WTC11 (cell line): ENCODE measurements around the gene CD93. TPM values are rescaled to one million over a fixed set of nuclear protein-coding genes. Genes with fewer than 3 reads are reported as not detected.

Experiments
- ATAC-seq: fragments of 200-7000 bp; cut with Tn5 transposase; 2 replicates; pipeline ENCODE4 v1.10.0; 2021; ENCODE audit warnings: mild to moderate bottlenecking, moderate library complexity
- CTCF ChIA-PET: fragments of 300-600 bp; sonication (Branson Sonifier 250); formaldehyde crosslinking; loops from one replicate; lab custom pipeline; 2021; ENCODE audit warnings: antibody characterized with exemption; lab: Charles Lee
- POLR2A ChIA-PET: fragments of 350-600 bp; sonication (Branson Sonifier 250); formaldehyde crosslinking; loops from one replicate; lab custom pipeline; 2021; ENCODE audit warnings: antibody characterized with exemption; lab: Charles Lee
- DNase-seq: peaks from one replicate; pipeline ENCODE4 v3.0.0; 2021; ENCODE audit warnings: low spot score
- H3K27ac Mint-ChIP-seq: 2 replicates; pipeline ENCODE4 v1.8.0; 2021; ENCODE audit warnings: mixed read lengths
- H3K27me3 Mint-ChIP-seq: 2 replicates; pipeline ENCODE4 v1.8.0; 2021; ENCODE audit warnings: low read depth, mild to moderate bottlenecking, moderate library complexity, mixed read lengths
- H3K36me3 Mint-ChIP-seq: 2 replicates; pipeline ENCODE4 v1.8.0; 2021; ENCODE audit warnings: mixed read lengths
- H3K4me1 Mint-ChIP-seq: 2 replicates; pipeline ENCODE4 v1.8.0; 2022; ENCODE audit warnings: mixed read lengths
- H3K4me3 Mint-ChIP-seq: 2 replicates; pipeline ENCODE4 v1.8.0; 2021; ENCODE audit warnings: mild to moderate bottlenecking, moderate library complexity, mixed read lengths
- H3K9me3 Mint-ChIP-seq: 2 replicates; pipeline ENCODE4 v1.8.0; 2021; ENCODE audit warnings: mixed read lengths
- E2F1 ChIP-seq: sonication (generic); formaldehyde crosslinking; IDR thresholded peaks from 2 replicates; pipeline ENCODE4 v1.8.0; 2022; ENCODE audit warnings: mild to moderate bottlenecking, missing genetic modification reagents
- ETV6 ChIP-seq: sonication (generic); formaldehyde crosslinking; IDR thresholded peaks from 2 replicates; pipeline ENCODE4 v1.8.1; 2022; ENCODE audit warnings: mild to moderate bottlenecking, missing genetic modification reagents
- FOXJ3 ChIP-seq: sonication (generic); formaldehyde crosslinking; IDR thresholded peaks from 2 replicates; pipeline ENCODE4 v1.9.0; 2021; ENCODE audit warnings: missing genetic modification reagents, mild to moderate bottlenecking, borderline replicate concordance
- FOXK1 ChIP-seq: sonication (generic); formaldehyde crosslinking; IDR thresholded peaks from 2 replicates; pipeline ENCODE4 v1.8.0; 2022; ENCODE audit warnings: mild to moderate bottlenecking, moderate library complexity, missing genetic modification reagents
- JUN ChIP-seq: sonication (generic); formaldehyde crosslinking; IDR thresholded peaks from 2 replicates; pipeline ENCODE4 v1.8.0; 2023; ENCODE audit warnings: mild to moderate bottlenecking, missing genetic modification reagents
- MLX ChIP-seq: sonication (generic); formaldehyde crosslinking; IDR thresholded peaks from 2 replicates; pipeline ENCODE4 v1.8.1; 2023; ENCODE audit warnings: mild to moderate bottlenecking, missing genetic modification reagents, moderate library complexity
- MXD4 ChIP-seq: fragments of 250-450 bp; sonication (Bioruptor Pico); IDR thresholded peaks from 2 replicates; pipeline ENCODE4 v1.8.0; 2021; ENCODE audit warnings: mild to moderate bottlenecking, moderate library complexity, borderline replicate concordance
- NFYB ChIP-seq: sonication (generic); formaldehyde crosslinking; conservative IDR thresholded peaks from 2 replicates; pipeline ENCODE4 v1.8.0; 2022; ENCODE audit warnings: low read depth, missing genetic modification reagents
- RORB ChIP-seq: fragments of 250-450 bp; sonication (Bioruptor Pico); IDR thresholded peaks from 2 replicates; pipeline ENCODE4 v1.9.0; 2021; ENCODE audit warnings: mild to moderate bottlenecking
- TP53 ChIP-seq: sonication (generic); formaldehyde crosslinking; IDR thresholded peaks from 2 replicates; pipeline ENCODE4 v1.8.1; 2023; ENCODE audit warnings: mild to moderate bottlenecking, missing genetic modification reagents
- ZNF138 ChIP-seq: sonication (generic); formaldehyde crosslinking; conservative IDR thresholded peaks from 2 replicates; pipeline ENCODE4 v1.8.1; 2022; ENCODE audit warnings: mild to moderate bottlenecking, moderate library complexity, missing genetic modification reagents
- ZNF232 ChIP-seq: sonication (generic); formaldehyde crosslinking; IDR thresholded peaks from 2 replicates; pipeline ENCODE4 v1.8.0; 2022; ENCODE audit warnings: mild to moderate bottlenecking, missing genetic modification reagents
- ZNF425 ChIP-seq: fragments of 250-450 bp; sonication (Bioruptor Pico); conservative IDR thresholded peaks from 2 replicates; pipeline ENCODE4 v1.9.0; 2021; ENCODE audit warnings: mild to moderate bottlenecking
- total RNA-seq: library from RNA; stranded (reverse); gene quantifications from 3 replicates; pipeline ENCODE4 v1.2.3, GENCODE V29; 2021
- TF ChIP-seq, protein P1 (sequence below): sonication (generic); formaldehyde crosslinking; IDR thresholded peaks from 2 replicates; pipeline ENCODE4 v1.8.0; 2023; ENCODE audit warnings: missing genetic modification reagents, mild to moderate bottlenecking, borderline replicate concordance
- TF ChIP-seq, protein P2 (sequence below): sonication (generic); formaldehyde crosslinking; IDR thresholded peaks from 2 replicates; pipeline ENCODE4 v1.8.1; 2022; ENCODE audit warnings: mild to moderate bottlenecking, missing genetic modification reagents, moderate library complexity, borderline replicate concordance
- TF ChIP-seq, protein P3 (sequence below): sonication (generic); formaldehyde crosslinking; IDR thresholded peaks from 2 replicates; pipeline ENCODE4 v1.8.0; 2022; ENCODE audit warnings: mild to moderate bottlenecking, missing genetic modification reagents
- TF ChIP-seq, protein P4 (sequence below): sonication (generic); formaldehyde crosslinking; IDR thresholded peaks from 2 replicates; pipeline ENCODE4 v1.8.1; 2022; ENCODE audit warnings: missing genetic modification reagents, borderline replicate concordance
- TF ChIP-seq, protein P5 (sequence below): sonication (generic); formaldehyde crosslinking; IDR thresholded peaks from 2 replicates; pipeline ENCODE4 v1.8.1; 2022; ENCODE audit warnings: low read depth, mild to moderate bottlenecking, moderate library complexity, missing genetic modification reagents, borderline replicate concordance

The CD93 gene
- total RNA-seq, 1 experiment from 2014 or later, result 0.09 TPM

DNA sequence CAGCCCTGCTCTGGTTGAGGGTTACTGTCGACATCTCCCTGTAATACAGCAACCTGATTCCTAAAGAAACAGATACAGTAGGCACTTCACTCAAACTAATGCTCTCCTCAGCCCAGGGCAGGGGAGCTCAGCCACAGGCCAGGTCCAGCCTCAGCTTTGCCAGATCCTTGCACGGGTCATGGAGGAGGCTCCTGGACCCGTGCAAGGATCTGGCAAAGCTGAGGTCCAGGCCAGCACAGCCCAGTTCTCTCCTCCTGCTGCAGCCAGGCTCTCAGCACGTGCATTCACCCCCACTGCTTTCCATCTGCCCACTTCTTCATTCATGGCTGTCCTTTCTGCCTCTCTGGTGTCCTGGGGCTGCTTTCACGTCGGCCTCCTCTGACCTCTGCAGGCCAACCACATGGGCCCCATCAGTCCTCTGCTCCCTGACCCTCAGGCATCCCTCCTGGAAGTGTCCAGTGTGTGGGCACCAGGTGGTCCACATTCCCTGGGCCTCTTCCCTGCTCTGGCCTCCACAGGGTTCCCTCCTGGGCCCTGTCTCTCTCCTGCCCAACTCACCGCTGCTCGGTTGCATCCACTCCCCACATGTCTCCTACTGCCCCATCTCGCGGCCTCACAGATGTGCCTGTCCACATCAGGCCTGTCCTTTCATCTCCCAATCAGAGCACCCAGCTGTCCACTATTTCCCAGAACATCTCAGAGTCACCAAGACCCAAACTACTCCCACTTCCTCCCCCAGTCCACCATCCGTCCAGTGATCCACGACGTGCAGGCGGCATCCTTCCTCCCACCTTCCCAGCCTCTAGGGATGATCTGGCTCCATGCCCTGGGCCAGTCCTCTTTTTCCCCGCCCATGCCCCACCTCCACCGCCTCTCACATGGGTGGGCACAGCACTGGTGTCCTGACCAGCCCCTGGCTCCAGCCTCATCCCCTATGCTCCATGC lies 11.8 kb upstream of the CD93 start (continued):
- TF ChIP-seq ZNF425 (CRISPR knock-in tag) (no peak), JUN (CRISPR knock-in tag) (no peak), RORB (no peak)
- TF ChIP-seq, protein P1, sequence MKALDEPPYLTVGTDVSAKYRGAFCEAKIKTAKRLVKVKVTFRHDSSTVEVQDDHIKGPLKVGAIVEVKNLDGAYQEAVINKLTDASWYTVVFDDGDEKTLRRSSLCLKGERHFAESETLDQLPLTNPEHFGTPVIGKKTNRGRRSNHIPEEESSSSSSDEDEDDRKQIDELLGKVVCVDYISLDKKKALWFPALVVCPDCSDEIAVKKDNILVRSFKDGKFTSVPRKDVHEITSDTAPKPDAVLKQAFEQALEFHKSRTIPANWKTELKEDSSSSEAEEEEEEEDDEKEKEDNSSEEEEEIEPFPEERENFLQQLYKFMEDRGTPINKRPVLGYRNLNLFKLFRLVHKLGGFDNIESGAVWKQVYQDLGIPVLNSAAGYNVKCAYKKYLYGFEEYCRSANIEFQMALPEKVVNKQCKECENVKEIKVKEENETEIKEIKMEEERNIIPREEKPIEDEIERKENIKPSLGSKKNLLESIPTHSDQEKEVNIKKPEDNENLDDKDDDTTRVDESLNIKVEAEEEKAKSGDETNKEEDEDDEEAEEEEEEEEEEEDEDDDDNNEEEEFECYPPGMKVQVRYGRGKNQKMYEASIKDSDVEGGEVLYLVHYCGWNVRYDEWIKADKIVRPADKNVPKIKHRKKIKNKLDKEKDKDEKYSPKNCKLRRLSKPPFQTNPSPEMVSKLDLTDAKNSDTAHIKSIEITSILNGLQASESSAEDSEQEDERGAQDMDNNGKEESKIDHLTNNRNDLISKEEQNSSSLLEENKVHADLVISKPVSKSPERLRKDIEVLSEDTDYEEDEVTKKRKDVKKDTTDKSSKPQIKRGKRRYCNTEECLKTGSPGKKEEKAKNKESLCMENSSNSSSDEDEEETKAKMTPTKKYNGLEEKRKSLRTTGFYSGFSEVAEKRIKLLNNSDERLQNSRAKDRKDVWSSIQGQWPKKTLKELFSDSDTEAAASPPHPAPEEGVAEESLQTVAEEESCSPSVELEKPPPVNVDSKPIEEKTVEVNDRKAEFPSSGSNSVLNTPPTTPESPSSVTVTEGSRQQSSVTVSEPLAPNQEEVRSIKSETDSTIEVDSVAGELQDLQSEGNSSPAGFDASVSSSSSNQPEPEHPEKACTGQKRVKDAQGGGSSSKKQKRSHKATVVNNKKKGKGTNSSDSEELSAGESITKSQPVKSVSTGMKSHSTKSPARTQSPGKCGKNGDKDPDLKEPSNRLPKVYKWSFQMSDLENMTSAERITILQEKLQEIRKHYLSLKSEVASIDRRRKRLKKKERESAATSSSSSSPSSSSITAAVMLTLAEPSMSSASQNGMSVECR, result no peak
- TF ChIP-seq, protein P2, sequence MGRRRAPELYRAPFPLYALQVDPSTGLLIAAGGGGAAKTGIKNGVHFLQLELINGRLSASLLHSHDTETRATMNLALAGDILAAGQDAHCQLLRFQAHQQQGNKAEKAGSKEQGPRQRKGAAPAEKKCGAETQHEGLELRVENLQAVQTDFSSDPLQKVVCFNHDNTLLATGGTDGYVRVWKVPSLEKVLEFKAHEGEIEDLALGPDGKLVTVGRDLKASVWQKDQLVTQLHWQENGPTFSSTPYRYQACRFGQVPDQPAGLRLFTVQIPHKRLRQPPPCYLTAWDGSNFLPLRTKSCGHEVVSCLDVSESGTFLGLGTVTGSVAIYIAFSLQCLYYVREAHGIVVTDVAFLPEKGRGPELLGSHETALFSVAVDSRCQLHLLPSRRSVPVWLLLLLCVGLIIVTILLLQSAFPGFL (CRISPR knock-in tag), result no peak
- TF ChIP-seq, protein P3, sequence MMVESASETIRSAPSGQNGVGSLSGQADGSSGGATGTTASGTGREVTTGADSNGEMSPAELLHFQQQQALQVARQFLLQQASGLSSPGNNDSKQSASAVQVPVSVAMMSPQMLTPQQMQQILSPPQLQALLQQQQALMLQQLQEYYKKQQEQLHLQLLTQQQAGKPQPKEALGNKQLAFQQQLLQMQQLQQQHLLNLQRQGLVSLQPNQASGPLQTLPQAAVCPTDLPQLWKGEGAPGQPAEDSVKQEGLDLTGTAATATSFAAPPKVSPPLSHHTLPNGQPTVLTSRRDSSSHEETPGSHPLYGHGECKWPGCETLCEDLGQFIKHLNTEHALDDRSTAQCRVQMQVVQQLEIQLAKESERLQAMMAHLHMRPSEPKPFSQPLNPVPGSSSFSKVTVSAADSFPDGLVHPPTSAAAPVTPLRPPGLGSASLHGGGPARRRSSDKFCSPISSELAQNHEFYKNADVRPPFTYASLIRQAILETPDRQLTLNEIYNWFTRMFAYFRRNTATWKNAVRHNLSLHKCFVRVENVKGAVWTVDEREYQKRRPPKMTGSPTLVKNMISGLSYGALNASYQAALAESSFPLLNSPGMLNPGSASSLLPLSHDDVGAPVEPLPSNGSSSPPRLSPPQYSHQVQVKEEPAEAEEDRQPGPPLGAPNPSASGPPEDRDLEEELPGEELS (CRISPR knock-in tag), result no peak

DNA sequence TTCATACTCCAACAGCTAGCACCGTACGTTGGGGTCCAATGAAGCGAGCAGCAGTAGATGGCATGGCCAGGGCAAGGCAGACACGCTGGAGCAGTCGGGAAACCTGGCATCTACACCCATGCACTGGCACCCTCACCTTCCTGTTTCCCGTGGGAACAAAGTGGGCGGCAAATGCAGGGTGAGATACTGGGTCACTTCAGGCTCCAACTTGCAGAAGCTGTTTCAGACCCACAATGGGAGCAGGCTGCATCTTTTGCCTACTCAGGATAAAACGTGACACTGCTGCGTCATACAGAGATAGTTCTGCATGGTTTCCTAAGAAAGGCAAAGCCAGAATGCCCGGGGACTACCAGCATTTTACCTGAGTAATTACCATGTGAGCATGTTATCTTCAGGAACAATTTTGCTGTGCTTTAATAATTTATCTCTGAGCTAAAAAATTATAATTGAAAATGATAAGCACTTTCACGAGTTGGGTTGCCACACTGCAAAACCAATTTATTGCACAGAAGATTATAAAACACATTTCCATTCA lies 10.9 kb upstream of the CD93 start:
- H3K4me1 Mint-ChIP-seq, result peaks cover 5% of the 10 kb centered on the region
- ATAC-seq, result no peak

More for the DNA sequence above, 10.9 kb upstream of the CD93 start:
- Mint-ChIP-seq H3K4me3 (no peak overlapping the region), H3K36me3 (no peaks in the 10 kb centered on the region), H3K9me3 (no peaks in the 10 kb centered on the region), H3K27ac (no peak overlapping the region), H3K27me3 (no peaks in the 10 kb centered on the region; the same call in 1 of the 2 replicates)
- no peak for DNase-seq
- TF ChIP-seq ZNF232, result no peak
- TF ChIP-seq ETV6, result no peak
- TF ChIP-seq, protein P4, sequence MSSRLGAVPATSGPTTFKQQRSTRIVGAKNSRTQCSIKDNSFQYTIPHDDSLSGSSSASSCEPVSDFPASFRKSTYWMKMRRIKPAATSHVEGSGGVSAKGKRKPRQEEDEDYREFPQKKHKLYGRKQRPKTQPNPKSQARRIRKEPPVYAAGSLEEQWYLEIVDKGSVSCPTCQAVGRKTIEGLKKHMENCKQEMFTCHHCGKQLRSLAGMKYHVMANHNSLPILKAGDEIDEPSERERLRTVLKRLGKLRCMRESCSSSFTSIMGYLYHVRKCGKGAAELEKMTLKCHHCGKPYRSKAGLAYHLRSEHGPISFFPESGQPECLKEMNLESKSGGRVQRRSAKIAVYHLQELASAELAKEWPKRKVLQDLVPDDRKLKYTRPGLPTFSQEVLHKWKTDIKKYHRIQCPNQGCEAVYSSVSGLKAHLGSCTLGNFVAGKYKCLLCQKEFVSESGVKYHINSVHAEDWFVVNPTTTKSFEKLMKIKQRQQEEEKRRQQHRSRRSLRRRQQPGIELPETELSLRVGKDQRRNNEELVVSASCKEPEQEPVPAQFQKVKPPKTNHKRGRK, result no peak
- TF ChIP-seq NFYB (CRISPR knock-in tag), result no peak
- TF ChIP-seq, protein P5, sequence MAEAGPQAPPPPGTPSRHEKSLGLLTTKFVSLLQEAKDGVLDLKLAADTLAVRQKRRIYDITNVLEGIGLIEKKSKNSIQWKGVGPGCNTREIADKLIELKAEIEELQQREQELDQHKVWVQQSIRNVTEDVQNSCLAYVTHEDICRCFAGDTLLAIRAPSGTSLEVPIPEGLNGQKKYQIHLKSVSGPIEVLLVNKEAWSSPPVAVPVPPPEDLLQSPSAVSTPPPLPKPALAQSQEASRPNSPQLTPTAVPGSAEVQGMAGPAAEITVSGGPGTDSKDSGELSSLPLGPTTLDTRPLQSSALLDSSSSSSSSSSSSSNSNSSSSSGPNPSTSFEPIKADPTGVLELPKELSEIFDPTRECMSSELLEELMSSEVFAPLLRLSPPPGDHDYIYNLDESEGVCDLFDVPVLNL (CRISPR knock-in tag), result no peak
- TF ChIP-seq FOXJ3 (CRISPR knock-in tag), result no peak
- no peak for TF ChIP-seq MXD4 (CRISPR knock-in tag)
- TF ChIP-seq FOXK1 (CRISPR knock-in tag), result no peak
- TF ChIP-seq E2F1 (CRISPR knock-in tag), result no peak
- no peak for TF ChIP-seq MLX (CRISPR knock-in tag)
- TF ChIP-seq TP53 (CRISPR knock-in tag), result no peak
- no peak for TF ChIP-seq ZNF138
- ChIA-PET CTCF (interaction anchor here (1.5 kb wide), 1 partner anchor 244 kb away, joined by 4 read pairs; no protein-coding TSS in a partner anchor), POLR2A (no interaction called here)
